Esophagus muscularis mucosa (tissue), 4 donors: ENCODE measurements around the gene JSRP1. TPM values are rescaled to one million over a fixed set of nuclear protein-coding genes. Genes with fewer than 3 reads are reported as not detected.

Experiments
- DNase-seq: peaks from one replicate; pipeline ENCODE4 v3.0.0-alpha.2; 2017; ENCODE audit errors: extremely low spot score
- H3K27ac ChIP-seq, 4 donors: fragments of 200-600 bp; sonication (generic); replicated peaks in 1 of 4; 1 replicate in 3 of 4; 2 replicates in 1 of 4; pipeline ENCODE4 v1.5.1; 2016 to 2019; ENCODE audit warnings: mild to moderate bottlenecking in 1 of 4
- H3K27me3 ChIP-seq, 4 donors: fragments of 200-600 bp; sonication (generic); one replicate each; pipeline versions ENCODE4 v1.5.1 to v1.6.0; 2016 to 2019
- H3K36me3 ChIP-seq, 4 donors: fragments of 200-600 bp; sonication (generic); one replicate each; pipeline ENCODE4 v1.5.1; 2016 to 2019
- H3K4me1 ChIP-seq, 4 donors: fragments of 200-600 bp; sonication (generic); one replicate each; pipeline ENCODE4 v1.5.1; 2016 to 2019
- H3K4me3 ChIP-seq, 4 donors: fragments of 200-600 bp; sonication (generic); 1 replicate in 2 of 4; 2 replicates in 2 of 4; pipeline ENCODE4 v1.5.1; 2016 to 2019; ENCODE audit warnings: mild to moderate bottlenecking in 4 of 4, moderate library complexity in 1 of 4
- H3K9me3 ChIP-seq, 4 donors: fragments of 200-600 bp; sonication (generic); 1 replicate in 3 of 4; 2 replicates in 1 of 4; pipeline ENCODE4 v1.5.1; 2016 to 2019
- EP300 ChIP-seq: sonication (generic); formaldehyde crosslinking; IDR thresholded peaks from one replicate; pipeline ENCODE4 v1.6.1; 2017; ENCODE audit warnings: antibody characterized with exemption
- POLR2A ChIP-seq: fragments of 450-650 bp; IDR thresholded peaks from one replicate; pipeline ENCODE4 v1.6.1; 2017; ENCODE audit warnings: antibody characterized with exemption, moderate library complexity, mild to moderate bottlenecking, low read depth
- POLR2AphosphoS5 ChIP-seq, 2 donors: sonication (generic); formaldehyde crosslinking; IDR thresholded peaks; one replicate each; pipeline ENCODE4 v1.6.1; 2017; ENCODE audit warnings: antibody characterized with exemption in 2 of 2
- WGBS: methylation state at CpG from one replicate; pipeline ENCODE4 v1.1.5; 2018; 5-methylcytosine and 5-hydroxymethylcytosine counted together
- intact Hi-C: fragments of 100-400 bp; cut with DNase I; formaldehyde crosslinking; loops from one replicate; pipeline ENCODE4 v1.15.1; 2023
- total RNA-seq, 4 donors: library from RNA; depleted of rRNA; stranded (reverse); fragments of >200 nt; gene quantifications; one replicate each; pipeline versions ENCODE4 v1.1.0 to v1.2.1, GENCODE V29; 2016
- TF ChIP-seq, protein P1 (sequence below), 3 experiments: fragments of 200-600 bp in 2 of 3; fragments of 450-650 bp in 1 of 3; sonication (generic) in 2 of 3; IDR thresholded peaks; one replicate each; pipeline ENCODE4 v1.5.1; 2017 to 2019; ENCODE audit warnings: antibody characterized with exemption in 3 of 3, mild to moderate bottlenecking in 2 of 3, moderate library complexity in 1 of 3

The JSRP1 gene
- total RNA-seq, 4 donors from 2014 or later, result not detected

DNA sequence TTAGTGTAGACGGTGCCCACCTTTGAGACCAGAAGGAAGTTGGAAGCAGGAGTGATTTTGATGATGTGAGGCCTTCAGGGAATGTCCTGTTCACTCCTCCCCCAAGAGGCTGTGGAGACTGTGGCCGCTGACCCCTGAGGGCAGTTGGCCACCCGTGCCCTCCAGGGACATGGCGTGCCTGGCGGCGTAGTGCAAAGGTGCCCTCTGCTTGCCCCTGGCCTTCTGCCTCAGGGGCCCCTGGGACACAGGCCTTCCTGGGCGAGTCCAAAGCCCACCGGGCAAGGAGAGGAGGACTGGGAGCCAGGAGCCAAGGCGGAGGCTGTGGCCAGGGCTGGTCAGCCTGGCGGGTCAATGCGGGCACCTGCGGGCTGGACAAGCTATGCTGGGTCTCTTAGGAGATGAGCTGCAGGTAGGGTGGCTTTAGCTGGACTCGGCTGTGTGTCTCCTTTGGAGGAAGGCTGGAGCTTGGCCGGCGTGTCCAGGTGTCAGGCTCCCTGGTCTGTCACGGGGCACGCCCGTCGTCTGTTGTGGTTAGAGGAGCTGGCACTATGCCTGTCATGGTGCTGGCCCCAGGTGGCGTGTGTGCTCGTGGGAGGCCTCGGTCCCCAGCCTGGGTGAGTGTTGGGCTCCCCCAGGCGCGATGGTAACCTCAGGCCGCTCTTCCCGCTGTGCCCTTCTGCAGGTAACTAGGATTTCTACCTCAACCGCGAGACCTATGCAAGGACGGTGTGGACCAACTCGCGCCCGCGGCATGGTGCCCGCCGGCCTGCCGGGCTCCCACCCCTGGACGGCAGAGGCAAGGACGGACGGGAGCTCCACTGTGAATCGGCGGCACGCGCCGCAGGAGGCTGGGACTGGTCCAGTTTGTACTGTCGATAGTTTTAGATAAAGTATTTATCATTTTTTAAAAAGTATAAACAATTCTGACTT, 26.8 kb downstream of the JSRP1 start:
- H3K27ac ChIP-seq, result no peak overlapping the region
- peaks cover 48 to 100% (median 96%) of the 10 kb centered on the region in 4 donors for H3K36me3 ChIP-seq
- 94% methylated on average over 28 of the region's 45 CpGs for WGBS
- no peak for TF ChIP-seq POLR2A
- no peak for TF ChIP-seq EP300
- TF ChIP-seq POLR2AphosphoS5 (IDR thresholded peaks at IDR 0.05), result no peak
- TF ChIP-seq, protein P1, sequence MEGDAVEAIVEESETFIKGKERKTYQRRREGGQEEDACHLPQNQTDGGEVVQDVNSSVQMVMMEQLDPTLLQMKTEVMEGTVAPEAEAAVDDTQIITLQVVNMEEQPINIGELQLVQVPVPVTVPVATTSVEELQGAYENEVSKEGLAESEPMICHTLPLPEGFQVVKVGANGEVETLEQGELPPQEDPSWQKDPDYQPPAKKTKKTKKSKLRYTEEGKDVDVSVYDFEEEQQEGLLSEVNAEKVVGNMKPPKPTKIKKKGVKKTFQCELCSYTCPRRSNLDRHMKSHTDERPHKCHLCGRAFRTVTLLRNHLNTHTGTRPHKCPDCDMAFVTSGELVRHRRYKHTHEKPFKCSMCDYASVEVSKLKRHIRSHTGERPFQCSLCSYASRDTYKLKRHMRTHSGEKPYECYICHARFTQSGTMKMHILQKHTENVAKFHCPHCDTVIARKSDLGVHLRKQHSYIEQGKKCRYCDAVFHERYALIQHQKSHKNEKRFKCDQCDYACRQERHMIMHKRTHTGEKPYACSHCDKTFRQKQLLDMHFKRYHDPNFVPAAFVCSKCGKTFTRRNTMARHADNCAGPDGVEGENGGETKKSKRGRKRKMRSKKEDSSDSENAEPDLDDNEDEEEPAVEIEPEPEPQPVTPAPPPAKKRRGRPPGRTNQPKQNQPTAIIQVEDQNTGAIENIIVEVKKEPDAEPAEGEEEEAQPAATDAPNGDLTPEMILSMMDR (IDR thresholded peaks at IDR 0.05), result no peak
- peaks cover 10 to 37% (median 23%) of the 10 kb centered on the region in 4 donors for H3K4me1 ChIP-seq
- intact Hi-C loops, result no loop called here
- no peak overlapping the region for H3K4me3 ChIP-seq
- no peak for DNase-seq
- no peaks in the 10 kb centered on the region for H3K9me3 ChIP-seq
- H3K27me3 ChIP-seq, result no peaks in the 10 kb centered on the region

DNA sequence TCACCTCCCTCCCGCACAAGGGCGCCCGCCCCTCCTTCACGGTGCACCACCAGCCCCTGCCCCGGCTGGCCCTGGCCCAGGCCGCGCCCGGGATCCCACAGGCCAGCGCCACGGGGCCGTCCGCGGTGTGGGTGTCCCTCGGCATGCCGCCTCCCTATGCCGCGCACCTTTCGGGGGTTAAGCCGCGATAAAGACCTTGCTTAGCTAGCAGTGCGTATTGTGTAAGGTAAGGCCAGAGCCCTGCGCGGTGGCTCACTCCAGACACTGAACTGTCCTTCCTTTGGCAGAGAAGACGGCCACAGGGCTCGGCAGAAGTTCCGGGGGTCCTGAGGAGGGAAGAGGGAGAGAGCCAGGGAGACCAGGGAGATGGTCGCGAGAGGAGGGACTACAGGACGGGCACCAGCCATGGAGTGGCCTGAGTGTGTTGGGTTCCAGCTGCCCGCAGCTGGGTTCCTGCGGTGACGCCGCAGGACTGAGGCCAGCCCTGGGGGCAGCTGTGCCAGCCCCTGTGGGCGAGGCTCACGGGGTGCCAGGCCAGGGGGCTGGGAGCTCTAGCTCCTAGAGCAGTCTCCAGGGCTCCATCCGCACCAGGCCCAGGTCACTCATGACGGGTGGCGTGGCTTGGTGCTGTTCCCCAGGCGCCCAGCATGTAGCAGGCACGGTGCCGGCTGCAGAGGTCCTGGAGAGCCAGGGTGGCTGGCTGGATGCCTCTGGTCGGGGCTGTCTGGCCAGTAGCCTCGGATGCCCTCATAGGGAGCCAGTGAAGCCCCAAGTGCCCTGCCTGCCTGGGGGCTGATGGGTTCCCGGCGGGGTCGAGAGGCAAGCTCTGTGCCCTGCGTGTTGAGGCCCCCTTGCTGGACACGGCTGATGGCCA, 27.8 kb downstream of the JSRP1 start:
- DNase-seq, result no peak
- 93% methylated on average over 33 of the region's 48 CpGs for WGBS
- Histone ChIP-seq H3K36me3 (peaks cover 48 to 100% (median 97%) of the 10 kb centered on the region in 4 donors), H3K4me1 (peaks cover under 1 to 27% (median 14%) of the 10 kb centered on the region in 4 donors), H3K9me3 (no peaks in the 10 kb centered on the region), H3K27me3 (no peaks in the 10 kb centered on the region), H3K27ac (no peak overlapping the region), H3K4me3 (no peak overlapping the region)
- intact Hi-C loops, result no loop called here
- no peak for TF ChIP-seq EP300
- no peak for TF ChIP-seq POLR2A
- TF ChIP-seq, protein P1 (IDR thresholded peaks at IDR 0.05), result no peak

DNA sequence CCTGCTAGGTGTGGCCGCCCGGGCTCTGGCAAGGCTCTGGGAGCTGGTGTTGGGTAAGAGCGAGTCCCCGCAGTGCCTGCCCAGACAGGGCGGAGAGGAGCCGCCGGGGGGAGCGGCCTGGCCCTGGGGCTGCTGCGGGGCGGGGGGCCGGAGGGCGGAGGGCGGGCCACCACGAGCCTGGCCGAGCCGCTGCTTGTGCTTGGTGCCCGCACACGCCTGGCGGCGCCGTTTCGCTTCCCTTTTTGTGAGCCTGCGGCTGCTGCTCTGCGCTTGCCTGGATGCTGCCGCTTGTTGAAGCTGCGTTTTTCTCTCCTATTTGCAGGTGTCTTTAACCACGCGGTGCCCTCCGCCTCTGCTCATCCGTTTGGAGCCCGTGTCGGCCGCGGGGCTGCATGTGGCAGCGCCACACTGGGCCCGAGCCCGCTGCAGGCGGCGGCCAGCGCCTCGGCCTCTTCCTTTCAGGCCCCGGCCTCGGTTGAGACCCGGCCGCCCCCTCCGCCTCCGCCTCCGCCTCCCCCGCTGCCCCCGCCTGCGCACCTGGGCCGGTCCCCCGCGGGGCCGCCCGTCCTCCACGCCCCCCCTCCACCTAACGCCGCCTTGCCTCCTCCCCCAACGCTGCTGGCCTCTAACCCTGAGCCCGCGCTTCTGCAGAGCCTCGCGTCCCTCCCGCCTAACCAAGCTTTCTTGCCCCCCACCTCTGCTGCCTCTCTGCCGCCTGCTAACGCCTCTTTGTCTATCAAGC, 28.6 kb downstream of the JSRP1 start:
- Histone ChIP-seq H3K36me3 (peaks cover 45 to 100% (median 97%) of the 10 kb centered on the region in 4 donors), H3K27ac (no peak overlapping the region), H3K4me1 (peaks cover 0 to 19% (median 12%) of the 10 kb centered on the region in 4 donors), H3K9me3 (no peaks in the 10 kb centered on the region), H3K4me3 (no peak overlapping the region), H3K27me3 (no peaks in the 10 kb centered on the region)
- WGBS, result 89% methylated on average over 63 of the region's 67 CpGs
- TF ChIP-seq EP300 (no peak), POLR2AphosphoS5 (IDR thresholded peaks at IDR 0.05) (no peak), POLR2A (no peak)
- TF ChIP-seq, protein P1 (IDR thresholded peaks at IDR 0.05), result no peak
- DNase-seq, result no peak
- intact Hi-C loops, result no loop called here

DNA sequence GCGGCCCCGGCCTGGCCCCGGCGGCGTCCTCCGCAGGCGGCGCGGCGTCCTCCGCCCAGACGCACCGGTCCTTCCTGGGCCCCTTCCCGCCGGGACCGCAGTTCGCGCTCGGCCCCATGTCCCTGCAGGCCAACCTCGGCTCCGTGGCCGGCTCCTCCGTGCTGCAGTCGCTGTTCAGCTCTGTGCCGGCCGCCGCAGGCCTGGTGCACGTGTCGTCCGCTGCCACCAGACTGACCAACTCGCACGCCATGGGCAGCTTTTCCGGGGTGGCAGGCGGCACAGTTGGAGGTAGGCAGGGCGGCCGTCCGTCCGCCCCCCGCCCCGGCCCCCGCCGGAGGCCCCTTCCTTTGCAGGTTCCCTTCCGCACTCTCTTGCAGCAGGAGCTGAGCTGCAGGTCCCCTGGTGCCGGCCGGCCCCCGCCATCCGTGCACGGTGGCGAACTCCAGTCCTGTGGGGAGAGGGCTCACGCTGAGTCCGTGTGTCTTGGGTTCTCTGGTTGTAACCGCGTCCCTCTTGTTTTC, 29.3 kb downstream of the JSRP1 start:
- H3K36me3 ChIP-seq, result peaks cover 41 to 100% (median 97%) of the 10 kb centered on the region in 4 donors
- TF ChIP-seq POLR2AphosphoS5 (IDR thresholded peaks at IDR 0.05), result no peak
- no peak for DNase-seq
- no peaks in the 10 kb centered on the region for H3K27me3 ChIP-seq
- H3K4me3 ChIP-seq, result no peak overlapping the region
- H3K27ac ChIP-seq, result no peak overlapping the region
- peaks cover 0 to 15% (median 13%) of the 10 kb centered on the region in 4 donors for H3K4me1 ChIP-seq
- 97% methylated on average over 41 of the region's 53 CpGs for WGBS
- intact Hi-C loops, result no loop called here
- no peaks in the 10 kb centered on the region for H3K9me3 ChIP-seq
